Testis (tissue), 2 donors: ENCODE results near the gene NR4A1.

Experiments used
- CTCF ChIP-seq, 3 experiments: fragments of 450-650 bp in 2 of 3; fragments of 200-600 bp in 1 of 3; sonication (generic) in 1 of 3; IDR thresholded peaks; one replicate each; pipeline ENCODE4 v1.5.1; 2016 to 2019; ENCODE audit warnings: antibody characterized with exemption in 3 of 3, mild to moderate bottlenecking in 2 of 3, moderate library complexity in 1 of 3
- POLR2A ChIP-seq: fragments of 450-650 bp; IDR thresholded peaks from one replicate; pipeline ENCODE4 v1.6.1; 2017; ENCODE audit warnings: antibody characterized with exemption, mild to moderate bottlenecking, moderate library complexity

GRCh38 chr12:52022841-52023181, 28.4 kb upstream of the NR4A1 start:
- TF ChIP-seq POLR2A (no peak), CTCF (IDR thresholded peaks at IDR 0.05) (no peak)
